Suprapubic skin (tissue), 4 donors: ENCODE results near the gene NLRP3. TPM values are rescaled to one million over a fixed set of nuclear protein-coding genes. Genes with fewer than 3 reads are reported as not detected.
"Not testable (repeated sequence)": the region's sequence is repeated elsewhere in the genome, so short reads cannot be mapped to it uniquely, and the experiment has no call there.

ENCODE experiments used
- DNase-seq, 2 donors: peaks; one replicate each; pipeline ENCODE4 v3.0.0-alpha.2; 2019; ENCODE audit warnings: low spot score in 2 of 2
- H3K27ac ChIP-seq: fragments of 200-600 bp; sonication (generic); one replicate; pipeline ENCODE4 v1.5.1; 2019
- H3K27me3 ChIP-seq: fragments of 200-600 bp; sonication (generic); one replicate; pipeline ENCODE4 v1.5.1; 2019
- H3K36me3 ChIP-seq: fragments of 200-600 bp; sonication (generic); one replicate; pipeline ENCODE4 v1.5.1; 2019
- H3K4me1 ChIP-seq: fragments of 200-600 bp; sonication (generic); one replicate; pipeline ENCODE4 v1.5.1; 2019
- H3K4me3 ChIP-seq: fragments of 200-600 bp; sonication (generic); one replicate; pipeline ENCODE4 v1.5.1; 2019; ENCODE audit warnings: mild to moderate bottlenecking
- H3K9me3 ChIP-seq: fragments of 200-600 bp; sonication (generic); one replicate; pipeline ENCODE4 v1.5.1; 2019
- EP300 ChIP-seq: sonication (generic); formaldehyde crosslinking; IDR thresholded peaks from one replicate; pipeline ENCODE4 v1.6.1; 2017; ENCODE audit warnings: antibody characterized with exemption
- POLR2A ChIP-seq, 2 donors: fragments of 450-650 bp; IDR thresholded peaks; one replicate each; pipeline ENCODE4 v1.6.1; 2017; ENCODE audit warnings: antibody characterized with exemption in 2 of 2, mild to moderate bottlenecking in 2 of 2, moderate library complexity in 2 of 2
- POLR2AphosphoS5 ChIP-seq, 3 donors: sonication (generic); formaldehyde crosslinking; IDR thresholded peaks; one replicate each; pipeline ENCODE4 v1.6.1; 2017; ENCODE audit warnings: antibody characterized with exemption in 3 of 3
- WGBS: methylation state at CpG from one replicate; pipeline ENCODE4 v1.1.5; 2018; 5-methylcytosine and 5-hydroxymethylcytosine counted together
- total RNA-seq, 4 donors: library from RNA; depleted of rRNA; stranded (reverse); fragments of >200 nt; gene quantifications; one replicate each; pipeline ENCODE4 v1.1.0, GENCODE V29; 2016
- TF ChIP-seq, protein P1 (sequence below), 2 donors: fragments of 200-600 bp in 1 of 2; fragments of 450-650 bp in 1 of 2; sonication (generic) in 1 of 2; IDR thresholded peaks; one replicate each; pipeline ENCODE4 v1.5.1; 2016 to 2019; ENCODE audit warnings: antibody characterized with exemption in 2 of 2, mild to moderate bottlenecking in 1 of 2, moderate library complexity in 1 of 2

Gene NLRP3
- total RNA-seq, 4 donors from 2014 or later = 0.87 to 1.6 (median 1.3) TPM

DNA sequence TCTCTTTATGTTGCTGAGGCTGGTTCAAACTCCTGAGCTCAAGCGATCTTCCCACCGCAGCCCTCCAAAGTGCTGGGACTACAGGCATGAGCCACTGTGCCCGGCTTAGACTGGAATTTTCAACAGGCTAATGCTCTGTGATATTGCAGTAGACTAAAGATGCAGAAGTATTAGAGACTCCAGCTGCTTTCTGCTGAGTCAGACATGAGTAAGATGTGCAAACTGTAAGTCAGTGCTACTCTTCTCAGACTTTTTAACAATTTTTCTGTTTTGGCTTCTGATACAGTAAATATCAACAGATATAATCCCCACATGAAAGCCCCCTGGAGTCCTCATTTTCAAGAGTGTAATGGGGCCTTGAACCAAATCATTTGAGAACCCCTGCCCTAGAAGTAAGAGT is 29.3 kb upstream of the NLRP3 start:
- Histone ChIP-seq H3K9me3 (no peaks in the 10 kb centered on the region), H3K27ac (no peak overlapping the region), H3K4me3 (no peak overlapping the region), H3K36me3 (no peaks in the 10 kb centered on the region), H3K4me1 (peaks cover 6% of the 10 kb centered on the region), H3K27me3 (no peaks in the 10 kb centered on the region)
- no peak for DNase-seq
- TF ChIP-seq, protein P1, sequence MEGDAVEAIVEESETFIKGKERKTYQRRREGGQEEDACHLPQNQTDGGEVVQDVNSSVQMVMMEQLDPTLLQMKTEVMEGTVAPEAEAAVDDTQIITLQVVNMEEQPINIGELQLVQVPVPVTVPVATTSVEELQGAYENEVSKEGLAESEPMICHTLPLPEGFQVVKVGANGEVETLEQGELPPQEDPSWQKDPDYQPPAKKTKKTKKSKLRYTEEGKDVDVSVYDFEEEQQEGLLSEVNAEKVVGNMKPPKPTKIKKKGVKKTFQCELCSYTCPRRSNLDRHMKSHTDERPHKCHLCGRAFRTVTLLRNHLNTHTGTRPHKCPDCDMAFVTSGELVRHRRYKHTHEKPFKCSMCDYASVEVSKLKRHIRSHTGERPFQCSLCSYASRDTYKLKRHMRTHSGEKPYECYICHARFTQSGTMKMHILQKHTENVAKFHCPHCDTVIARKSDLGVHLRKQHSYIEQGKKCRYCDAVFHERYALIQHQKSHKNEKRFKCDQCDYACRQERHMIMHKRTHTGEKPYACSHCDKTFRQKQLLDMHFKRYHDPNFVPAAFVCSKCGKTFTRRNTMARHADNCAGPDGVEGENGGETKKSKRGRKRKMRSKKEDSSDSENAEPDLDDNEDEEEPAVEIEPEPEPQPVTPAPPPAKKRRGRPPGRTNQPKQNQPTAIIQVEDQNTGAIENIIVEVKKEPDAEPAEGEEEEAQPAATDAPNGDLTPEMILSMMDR (IDR thresholded peaks at IDR 0.05) = no peak
- TF ChIP-seq EP300 = no peak
- TF ChIP-seq POLR2AphosphoS5 (IDR thresholded peaks at IDR 0.05) = no peak
- no peak for TF ChIP-seq POLR2A (IDR thresholded peaks at IDR 0.05)
- 82% methylated on average over 3 of the region's 3 CpGs for WGBS

DNA sequence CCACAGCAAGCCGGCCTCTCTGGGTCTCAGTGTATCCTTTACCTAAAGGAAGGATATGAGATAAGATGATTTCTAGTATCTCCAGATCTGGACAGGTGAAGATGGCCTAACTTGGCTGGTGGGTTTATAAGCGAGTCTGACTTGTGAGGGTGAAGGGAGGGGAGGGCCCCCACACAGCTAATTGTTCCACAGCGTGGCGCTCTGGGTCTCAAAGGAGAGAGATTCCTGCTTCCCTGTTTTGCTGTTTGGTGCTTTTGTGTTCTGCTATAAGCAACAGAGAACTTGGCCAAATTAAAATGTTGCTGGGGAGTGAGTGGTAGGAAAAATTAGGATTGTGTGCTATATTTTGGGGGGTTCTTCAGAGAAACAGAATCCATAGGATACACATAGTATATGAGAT is 28.9 kb upstream of the NLRP3 start:
- Histone ChIP-seq H3K27ac (no peak overlapping the region), H3K4me3 (no peak overlapping the region), H3K27me3 (no peaks in the 10 kb centered on the region), H3K9me3 (no peaks in the 10 kb centered on the region), H3K4me1 (peaks cover 6% of the 10 kb centered on the region), H3K36me3 (no peaks in the 10 kb centered on the region)
- TF ChIP-seq EP300 = no peak
- whole genome bisulfite sequencing = 68% methylated on average over 4 of the region's 4 CpGs
- DNase-seq = no peak

DNA sequence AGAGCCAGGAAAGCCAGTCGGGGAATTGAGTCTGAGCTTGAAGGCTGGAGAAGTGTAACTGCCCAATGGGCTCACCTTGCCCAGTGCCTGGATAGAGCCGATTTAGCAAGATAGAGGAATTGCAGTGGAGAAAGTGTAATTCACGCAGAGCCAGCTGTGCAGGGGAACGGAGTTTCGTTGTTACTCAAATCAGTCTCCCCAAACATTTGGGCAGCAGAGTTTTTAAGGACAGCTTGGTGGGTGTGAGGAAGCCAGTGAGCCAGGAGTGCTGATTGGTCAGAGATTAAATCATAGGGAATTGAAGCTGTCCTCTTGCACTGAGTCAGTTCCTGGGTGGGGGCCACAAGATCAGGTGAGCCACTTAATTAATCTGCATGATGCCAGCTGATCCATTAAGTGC is 28.4 kb upstream of the NLRP3 start:
- Histone ChIP-seq H3K36me3 (no peaks in the 10 kb centered on the region), H3K27me3 (no peaks in the 10 kb centered on the region), H3K4me1 (peaks cover 6% of the 10 kb centered on the region), H3K27ac (no peak overlapping the region), H3K4me3 (no peak overlapping the region), H3K9me3 (no peaks in the 10 kb centered on the region)
- DNase-seq = no peak
- TF ChIP-seq POLR2A (IDR thresholded peaks at IDR 0.05) (no peak), EP300 (no peak), POLR2AphosphoS5 (IDR thresholded peaks at IDR 0.05) (no peak)
- TF ChIP-seq, protein P1 (IDR thresholded peaks at IDR 0.05) = no peak
- WGBS = 46% methylated on average over 5 of the region's 5 CpGs

DNA sequence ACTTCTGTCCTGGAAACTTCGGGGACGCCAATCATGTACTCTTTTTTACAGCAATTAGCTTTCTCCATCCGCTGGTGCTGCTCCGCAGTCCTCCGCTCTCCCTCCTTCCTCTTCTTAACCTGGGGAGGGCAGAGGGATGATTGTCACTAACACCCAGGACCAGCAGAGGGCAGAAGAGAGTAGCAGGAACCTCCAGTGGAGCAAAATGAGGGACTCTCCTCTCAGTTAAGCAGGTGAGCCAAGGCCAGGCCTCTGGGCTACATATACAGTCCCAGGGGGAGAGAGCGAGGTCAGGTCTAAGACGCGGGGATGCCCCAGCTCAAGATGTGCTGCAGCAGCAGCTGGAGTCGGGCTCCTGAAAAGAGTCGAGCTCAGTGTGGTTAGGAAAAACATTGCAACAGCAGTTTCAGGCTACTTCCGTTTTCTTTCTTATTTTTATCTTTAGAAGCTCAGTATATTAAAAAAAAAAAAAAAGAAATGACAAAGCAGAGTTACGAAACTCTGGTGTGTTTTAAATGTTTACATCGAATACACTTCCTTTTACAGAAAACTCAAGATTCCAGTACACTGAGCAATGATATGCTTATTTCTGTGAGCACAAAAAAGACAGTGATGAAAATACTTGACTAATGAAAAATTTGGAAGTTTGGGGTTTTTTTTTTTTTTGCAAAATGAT is 25.7 kb upstream of the NLRP3 start:
- Histone ChIP-seq H3K27me3 (no peaks in the 10 kb centered on the region), H3K4me1 (peaks cover 6% of the 10 kb centered on the region), H3K27ac (no peak overlapping the region), H3K36me3 (no peaks in the 10 kb centered on the region), H3K9me3 (no peaks in the 10 kb centered on the region), H3K4me3 (peak overlapping the region; percentile 28)
- DNase-seq = peak; percentile 76 to 81
- WGBS = 8% methylated on average over 13 of the region's 13 CpGs
- TF ChIP-seq, protein P1 (IDR thresholded peaks at IDR 0.05) = peak; percentile 59 to 87
- TF ChIP-seq POLR2AphosphoS5 (IDR thresholded peaks at IDR 0.05) = no peak

DNA sequence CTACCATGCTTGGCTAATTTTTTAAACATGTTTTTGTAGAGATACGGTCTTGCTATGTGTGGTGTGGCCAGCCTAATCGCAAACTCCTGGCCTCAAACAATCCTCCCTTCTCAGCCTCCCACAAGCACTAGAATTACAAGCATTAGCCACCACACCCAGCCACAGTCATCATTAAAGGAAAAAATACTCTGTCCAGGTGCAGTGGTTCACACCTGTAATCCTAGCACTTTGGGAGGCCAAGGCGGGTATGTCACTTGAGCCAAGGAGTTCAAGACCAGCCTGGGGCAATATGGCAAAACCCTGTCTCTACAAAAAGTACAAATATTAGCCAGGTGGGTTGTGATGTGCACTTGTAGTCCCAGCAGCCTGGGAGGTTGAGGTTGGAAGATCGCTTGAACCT is 25.0 kb upstream of the NLRP3 start:
- H3K27me3 ChIP-seq = no peaks in the 10 kb centered on the region
- no peaks in the 10 kb centered on the region for H3K9me3 ChIP-seq
- H3K4me1 ChIP-seq = peaks cover 6% of the 10 kb centered on the region
- WGBS = 85% methylated on average over 4 of the region's 4 CpGs
- DNase-seq = no peak
- TF ChIP-seq POLR2A (IDR thresholded peaks at IDR 0.05) (no peak), EP300 (no peak), POLR2AphosphoS5 (IDR thresholded peaks at IDR 0.05) (no peak)
- TF ChIP-seq, protein P1 (IDR thresholded peaks at IDR 0.05) = no peak
- no peak overlapping the region for H3K27ac ChIP-seq
- no peak overlapping the region for H3K4me3 ChIP-seq
- H3K36me3 ChIP-seq = no peaks in the 10 kb centered on the region

DNA sequence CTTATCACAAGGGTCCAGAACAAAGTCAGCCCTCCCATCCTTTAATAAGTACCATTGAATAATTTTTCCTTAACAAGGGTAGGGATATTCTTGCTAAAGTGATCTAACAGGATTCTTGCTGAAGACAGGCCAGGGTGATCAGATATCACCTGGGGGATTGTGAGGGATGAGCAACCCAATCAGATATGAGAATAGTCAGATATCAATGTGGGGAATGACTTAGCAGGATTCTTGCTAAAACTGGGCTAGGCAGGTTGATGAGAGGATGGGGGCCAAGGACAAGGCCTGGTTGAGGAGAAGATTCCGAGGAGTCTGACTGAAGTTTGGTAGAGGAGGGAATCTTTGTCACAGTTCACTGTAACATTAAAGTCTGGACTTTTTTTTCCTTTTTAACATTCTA is 23.9 kb upstream of the NLRP3 start:
- H3K27ac ChIP-seq = no peak overlapping the region
- no peak for DNase-seq
- no peak for TF ChIP-seq EP300
- TF ChIP-seq POLR2A (IDR thresholded peaks at IDR 0.05) = no peak
- TF ChIP-seq, protein P1 (IDR thresholded peaks at IDR 0.05) = no peak
- no peak for TF ChIP-seq POLR2AphosphoS5 (IDR thresholded peaks at IDR 0.05)
- H3K9me3 ChIP-seq = no peaks in the 10 kb centered on the region
- H3K4me3 ChIP-seq = no peak overlapping the region
- H3K4me1 ChIP-seq = peaks cover 6% of the 10 kb centered on the region
- H3K27me3 ChIP-seq = no peaks in the 10 kb centered on the region
- H3K36me3 ChIP-seq = no peaks in the 10 kb centered on the region
- WGBS = 88% methylated on average over 1 of the region's 1 CpG

DNA sequence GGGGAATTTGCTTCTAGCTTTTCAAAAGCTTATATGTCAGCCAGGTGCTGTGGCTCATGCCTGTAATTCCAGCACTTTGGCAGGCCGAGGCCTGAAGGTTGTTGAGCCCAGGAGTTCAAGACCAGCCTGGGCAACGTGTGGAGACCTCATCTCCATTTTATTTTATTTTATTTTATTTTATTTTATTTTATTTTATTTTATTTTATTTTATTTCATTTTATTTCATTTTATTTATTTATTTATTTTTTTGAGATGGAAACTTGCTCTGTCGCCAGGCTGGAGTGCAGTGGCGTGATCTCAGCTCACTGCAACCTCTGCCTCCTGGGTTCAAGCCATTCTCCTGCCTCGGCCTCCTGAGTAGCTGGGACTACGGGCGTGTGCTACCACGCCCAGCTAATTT is 20.9 kb upstream of the NLRP3 start:
- not testable (repeated sequence) for H3K4me1 ChIP-seq, H3K27ac ChIP-seq, H3K36me3 ChIP-seq, H3K4me3 ChIP-seq, H3K9me3 ChIP-seq, H3K27me3 ChIP-seq, DNase-seq
- 73% methylated on average over 8 of the region's 8 CpGs for WGBS
